HG03354 (cell line): ENCODE data around the gene MRAP.

Source experiments
- ATAC-seq: cut with Tn5 transposase; IDR thresholded peaks from one replicate; pipeline ENCODE4 v1.9.1; 2021; ENCODE audit warnings: mild to moderate bottlenecking; ENCODE audit not compliant: unreplicated experiment, poor library complexity, severe bottlenecking

MRAP gene

GRCh38 chr21:32340863-32341848, 42.5 kb downstream of the MRAP start:
- no peak for ATAC-seq

- no peak for ATAC-seq
Measured at GRCh38 chr21:32346951-32347350, 48.3 kb downstream of the MRAP start.

GRCh38 chr21:32347351-32347750, 48.7 kb downstream of the MRAP start:
- ATAC-seq = no peak

GRCh38 chr21:32347977-32348376, 49.3 kb downstream of the MRAP start:
- no peak for ATAC-seq

- no peak for ATAC-seq
Measured at GRCh38 chr21:32348604-32349332, 50.1 kb downstream of the MRAP start.

GRCh38 chr21:32349333-32349944, 50.8 kb downstream of the MRAP start:
- no peak for ATAC-seq

GRCh38 chr21:32350211-32350980, 51.7 kb downstream of the MRAP start:
- no peak for ATAC-seq

GRCh38 chr21:32350981-32351380, 52.3 kb downstream of the MRAP start:
- no peak for ATAC-seq

GRCh38 chr21:32351428-32351827, 52.8 kb downstream of the MRAP start:
- ATAC-seq = no peak

- ATAC-seq = no peak
Measured at GRCh38 chr21:32352526-32352925, 53.9 kb downstream of the MRAP start.

GRCh38 chr21:32353002-32353711, 54.5 kb downstream of the MRAP start:
- no peak for ATAC-seq

GRCh38 chr21:32356874-32357395, 58.3 kb downstream of the MRAP start:
- no peak for ATAC-seq

GRCh38 chr21:32359719-32360260, 61.1 kb downstream of the MRAP start:
- no peak for ATAC-seq

- ATAC-seq = no peak
Measured at GRCh38 chr21:32360401-32360975, 61.8 kb downstream of the MRAP start.
